ENCODE measurements around the gene TUBG2. TPM values are rescaled to one million over a fixed set of nuclear protein-coding genes. Genes with fewer than 3 reads are reported as not detected.

Gene TUBG2
- polyA plus RNA-seq, 1 donor: 16.2 TPM

DNA sequence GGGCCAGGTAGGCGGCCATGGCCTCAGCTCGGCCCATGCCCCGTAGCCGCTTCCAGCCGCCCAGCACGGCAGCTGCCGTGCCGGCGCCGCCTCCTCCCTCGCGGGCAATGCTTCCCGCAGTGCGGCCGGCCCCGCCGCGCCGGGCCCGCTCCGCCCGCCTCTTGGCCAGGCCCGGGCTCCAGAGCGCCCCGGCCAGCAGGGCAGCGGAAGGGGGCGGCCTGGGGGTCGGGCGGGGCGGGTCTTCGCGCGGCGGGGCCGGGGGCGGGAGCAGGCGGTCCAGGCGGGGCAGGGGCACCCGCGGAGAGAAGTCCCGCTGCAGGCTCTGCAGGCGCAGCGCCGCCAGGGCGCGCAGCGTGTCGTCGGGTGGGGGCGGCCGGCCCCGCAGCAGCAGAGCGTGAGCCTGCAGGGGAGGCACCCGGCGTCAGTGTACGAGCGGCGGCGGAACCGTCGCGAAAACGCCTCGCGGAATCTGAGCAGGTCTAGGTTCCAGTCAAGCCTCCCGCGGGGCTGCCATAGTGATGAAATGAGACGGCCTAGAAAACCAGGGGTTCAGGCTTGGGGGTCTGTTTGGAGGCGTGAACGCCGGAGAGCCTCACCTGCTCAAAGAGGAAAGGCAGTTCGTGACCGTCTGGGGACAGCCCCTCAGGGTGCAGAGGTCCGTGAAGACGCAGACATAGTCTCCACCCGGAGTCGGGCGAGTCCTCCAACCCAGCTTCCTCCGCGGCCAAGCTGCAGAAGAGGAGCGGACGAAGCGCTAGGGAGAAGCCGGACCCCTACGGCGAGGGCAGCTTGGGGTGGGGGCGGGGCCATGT, 11.1 kb downstream of the TUBG2 start:
- Histone ChIP-seq H3K27me3 (ENCODE audit: control insufficient read depth, insufficient read depth, low read length) (peaks cover 51% of the 10 kb centered on the region), H3K4me3 (ENCODE audit: low read length) (no peak overlapping the region), H3K9me3 (ENCODE audit: control insufficient read depth, low read depth, low read length) (peaks cover 13% of the 10 kb centered on the region), H3K4me1 (ENCODE audit: control insufficient read depth, insufficient read depth, low read length) (peaks cover 28% of the 10 kb centered on the region), H3K27ac (ENCODE audit: low read length) (no peak overlapping the region), H3K36me3 (ENCODE audit: control insufficient read depth, insufficient read depth, low read length) (peaks cover 61% of the 10 kb centered on the region)
- DNase-seq: peak in 1 of 2 donors; percentile 57
- no CpG with 5 or more reads among the region's 87 CpGs for WGBS (ENCODE audit: insufficient coverage, low lambda C conversion rate)

DNA sequence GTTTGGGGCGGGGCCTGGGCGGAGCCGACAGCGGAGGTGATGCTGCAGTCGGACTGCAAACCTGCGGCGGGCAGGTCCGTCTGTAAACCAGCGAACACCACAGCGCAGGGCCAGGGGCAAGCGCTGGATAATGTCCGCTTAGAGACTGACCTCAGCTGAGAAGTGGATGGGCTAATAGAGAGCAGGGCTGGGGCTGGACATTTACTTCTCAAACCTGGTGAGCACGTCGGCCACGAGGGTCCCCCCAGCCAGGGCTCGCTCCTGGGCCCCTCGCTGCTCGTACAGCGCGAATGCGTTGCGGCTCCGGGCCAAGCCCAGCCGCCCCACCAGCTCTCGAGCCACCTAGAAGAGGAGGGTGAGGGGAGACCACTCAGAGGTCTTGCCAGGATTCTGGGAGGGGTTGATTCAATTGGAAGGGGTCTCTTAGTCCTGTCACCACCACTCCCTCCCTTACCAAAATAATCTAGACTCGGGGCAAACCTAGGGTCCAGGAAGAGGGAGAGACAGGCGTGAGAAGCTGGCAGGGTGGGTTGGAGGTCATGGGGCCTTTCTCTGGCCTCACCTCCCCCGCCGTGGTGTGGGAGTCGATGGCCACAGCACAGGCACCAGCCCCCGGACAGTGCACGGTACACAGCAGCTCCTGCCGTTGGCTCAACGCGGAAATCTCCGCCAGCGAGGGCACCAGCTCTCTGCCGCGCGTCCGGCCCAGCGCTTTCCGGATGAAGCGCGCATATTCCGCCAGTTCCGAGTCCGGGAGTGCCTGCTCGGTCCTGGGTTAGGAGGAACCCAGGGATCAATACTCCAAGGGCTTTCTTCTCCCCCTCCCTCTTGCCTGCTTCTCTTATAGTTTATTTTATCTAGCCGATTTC, 11.9 kb downstream of the TUBG2 start:
- H3K27ac ChIP-seq (ENCODE audit: low read length): no peak overlapping the region
- peaks cover 13% of the 10 kb centered on the region for H3K9me3 ChIP-seq (ENCODE audit: control insufficient read depth, low read depth, low read length)
- H3K4me1 ChIP-seq (ENCODE audit: control insufficient read depth, insufficient read depth, low read length): peaks cover 35% of the 10 kb centered on the region
- peaks cover 55% of the 10 kb centered on the region for H3K36me3 ChIP-seq (ENCODE audit: control insufficient read depth, insufficient read depth, low read length)
- DNase-seq: no peak
- peaks cover 59% of the 10 kb centered on the region for H3K27me3 ChIP-seq (ENCODE audit: control insufficient read depth, insufficient read depth, low read length)
- 82% methylated on average over 1 of the region's 50 CpGs for WGBS (ENCODE audit: insufficient coverage, low lambda C conversion rate)
- H3K4me3 ChIP-seq (ENCODE audit: low read length): no peak overlapping the region

DNA sequence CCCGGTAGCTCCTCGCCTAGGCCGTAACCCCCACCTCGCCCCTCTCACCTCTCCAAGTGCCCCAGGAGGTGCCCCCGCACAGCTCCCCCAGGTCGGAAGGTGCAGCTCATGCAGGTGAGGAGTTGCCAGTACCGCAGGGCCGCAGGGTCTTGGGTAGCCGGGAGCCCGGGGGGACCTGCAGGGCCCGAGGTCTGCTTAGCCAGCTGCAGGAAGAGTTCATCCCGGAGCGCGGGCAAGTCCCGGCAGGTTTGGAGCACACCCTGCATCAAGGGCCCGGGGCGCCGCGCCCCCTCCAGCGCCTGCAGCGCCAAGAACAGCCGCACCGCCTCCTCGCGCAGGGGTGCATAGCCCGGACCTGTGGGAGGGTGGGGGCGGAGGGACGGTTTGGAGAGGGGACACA, 13.0 kb downstream of the TUBG2 start:
- no peak overlapping the region for H3K27ac ChIP-seq (ENCODE audit: low read length)
- peaks cover 63% of the 10 kb centered on the region for H3K27me3 ChIP-seq (ENCODE audit: control insufficient read depth, insufficient read depth, low read length)
- peaks cover 16% of the 10 kb centered on the region for H3K9me3 ChIP-seq (ENCODE audit: control insufficient read depth, low read depth, low read length)
- whole genome bisulfite sequencing (ENCODE audit: insufficient coverage, low lambda C conversion rate): no CpG with 5 or more reads among the region's 28 CpGs
- peaks cover 46% of the 10 kb centered on the region for H3K36me3 ChIP-seq (ENCODE audit: control insufficient read depth, insufficient read depth, low read length)
- H3K4me1 ChIP-seq (ENCODE audit: control insufficient read depth, insufficient read depth, low read length): peaks cover 39% of the 10 kb centered on the region
- DNase-seq: no peak
- H3K4me3 ChIP-seq (ENCODE audit: low read length): no peak overlapping the region

GRCh38 chr17:42673266-42673884, 14.3 kb downstream of the TUBG2 start:
- peaks cover 16% of the 10 kb centered on the region for H3K9me3 ChIP-seq (ENCODE audit: control insufficient read depth, low read depth, low read length)
- H3K27me3 ChIP-seq (ENCODE audit: control insufficient read depth, insufficient read depth, low read length): peaks cover 63% of the 10 kb centered on the region
- no peak overlapping the region for H3K27ac ChIP-seq (ENCODE audit: low read length)
- WGBS (ENCODE audit: insufficient coverage, low lambda C conversion rate): no CpG with 5 or more reads among the region's 30 CpGs
- H3K4me3 ChIP-seq (ENCODE audit: low read length): peak overlapping the region; percentile 4
- peaks cover 34% of the 10 kb centered on the region for H3K36me3 ChIP-seq (ENCODE audit: control insufficient read depth, insufficient read depth, low read length)
- H3K4me1 ChIP-seq (ENCODE audit: control insufficient read depth, insufficient read depth, low read length): peaks cover 43% of the 10 kb centered on the region
- no peak for DNase-seq

DNA sequence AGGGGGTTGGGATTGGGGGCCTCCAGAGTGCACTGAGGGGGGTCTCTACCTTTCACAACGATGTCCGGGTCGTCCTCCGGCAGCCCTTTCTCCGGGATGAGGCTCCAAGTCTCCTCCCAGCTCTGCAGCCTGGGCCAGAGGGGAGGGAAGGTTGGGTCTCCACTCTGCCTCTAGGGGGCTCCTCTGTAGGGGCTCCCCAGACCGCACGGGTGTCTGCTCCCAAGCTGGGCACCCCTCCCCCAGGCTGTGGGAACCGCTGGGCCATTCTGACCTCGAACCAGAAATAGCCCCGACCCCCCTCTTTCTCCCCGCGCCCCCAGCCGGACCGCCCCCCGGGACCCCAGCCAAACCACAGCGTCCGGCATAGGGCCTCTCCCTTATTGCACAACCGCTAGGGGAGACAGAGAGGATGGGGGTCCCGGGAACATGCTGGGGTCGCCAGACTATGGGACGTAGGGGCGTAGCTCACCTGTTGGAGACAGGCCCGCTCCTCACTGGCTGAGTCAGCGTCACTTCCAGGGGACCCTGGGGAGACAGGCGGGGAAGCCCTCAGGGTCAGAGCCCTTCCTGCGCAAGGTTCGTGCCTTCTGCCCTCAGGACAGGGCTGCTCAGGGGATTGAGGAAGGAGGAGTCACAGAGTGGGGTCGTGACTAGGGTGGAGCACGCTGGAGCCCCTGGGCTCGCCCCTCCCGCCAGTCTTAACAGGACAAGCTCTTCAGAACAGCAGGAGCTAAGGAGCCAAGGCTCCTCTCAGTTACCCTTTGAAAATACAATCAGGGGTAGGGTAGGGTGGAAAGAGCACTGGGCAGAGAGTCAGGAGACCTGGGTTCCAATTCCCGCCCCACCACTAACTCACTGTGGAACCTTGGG, 15.0 kb downstream of the TUBG2 start:
- Histone ChIP-seq H3K36me3 (ENCODE audit: control insufficient read depth, insufficient read depth, low read length) (peaks cover 32% of the 10 kb centered on the region), H3K27ac (ENCODE audit: low read length) (no peak overlapping the region), H3K4me1 (ENCODE audit: control insufficient read depth, insufficient read depth, low read length) (peaks cover 50% of the 10 kb centered on the region), H3K4me3 (ENCODE audit: low read length) (peak overlapping the region; percentile 4), H3K27me3 (ENCODE audit: control insufficient read depth, insufficient read depth, low read length) (peaks cover 63% of the 10 kb centered on the region), H3K9me3 (ENCODE audit: control insufficient read depth, low read depth, low read length) (peaks cover 16% of the 10 kb centered on the region)
- DNase-seq: peak in 1 of 2 donors; percentile 45
- no CpG with 5 or more reads among the region's 32 CpGs for WGBS (ENCODE audit: insufficient coverage, low lambda C conversion rate)

DNA sequence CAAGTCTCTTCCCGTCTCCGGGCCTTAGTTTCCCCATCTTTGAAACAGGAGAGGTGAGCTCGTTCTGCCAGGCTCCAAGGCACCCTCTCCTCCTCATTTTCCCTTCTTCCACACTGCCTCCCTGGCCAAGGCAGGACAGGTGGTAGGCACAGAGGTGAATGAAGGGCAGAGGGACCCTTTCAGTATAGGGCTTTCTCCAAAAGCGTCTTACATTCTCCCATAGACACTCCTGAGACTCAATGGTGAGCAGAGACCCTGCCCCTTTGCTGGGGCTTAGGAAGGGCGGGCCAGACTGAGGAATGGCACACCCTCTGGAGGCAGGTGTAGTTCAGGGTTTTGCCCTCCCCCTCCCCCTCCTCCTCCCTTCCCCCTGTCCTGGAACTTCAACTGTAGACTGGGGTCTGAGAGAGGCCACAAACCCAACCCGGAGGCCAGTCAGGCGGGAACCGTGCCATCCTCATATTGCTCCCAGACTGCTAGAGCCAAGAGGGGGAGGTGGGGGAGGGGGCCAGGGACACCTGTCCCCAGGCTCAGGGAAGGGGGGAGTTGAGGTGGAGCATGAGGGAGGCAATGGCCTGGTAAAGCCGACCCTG, 15.8 kb downstream of the TUBG2 start:
- no CpG with 5 or more reads among the region's 9 CpGs for WGBS (ENCODE audit: insufficient coverage, low lambda C conversion rate)
- no peak overlapping the region for H3K27ac ChIP-seq (ENCODE audit: low read length)
- H3K36me3 ChIP-seq (ENCODE audit: control insufficient read depth, insufficient read depth, low read length): peaks cover 26% of the 10 kb centered on the region
- H3K4me1 ChIP-seq (ENCODE audit: control insufficient read depth, insufficient read depth, low read length): peaks cover 56% of the 10 kb centered on the region
- H3K27me3 ChIP-seq (ENCODE audit: control insufficient read depth, insufficient read depth, low read length): peaks cover 63% of the 10 kb centered on the region
- peaks cover 21% of the 10 kb centered on the region for H3K9me3 ChIP-seq (ENCODE audit: control insufficient read depth, low read depth, low read length)
- H3K4me3 ChIP-seq (ENCODE audit: low read length): peak overlapping the region; percentile 92
- no peak for DNase-seq

DNA sequence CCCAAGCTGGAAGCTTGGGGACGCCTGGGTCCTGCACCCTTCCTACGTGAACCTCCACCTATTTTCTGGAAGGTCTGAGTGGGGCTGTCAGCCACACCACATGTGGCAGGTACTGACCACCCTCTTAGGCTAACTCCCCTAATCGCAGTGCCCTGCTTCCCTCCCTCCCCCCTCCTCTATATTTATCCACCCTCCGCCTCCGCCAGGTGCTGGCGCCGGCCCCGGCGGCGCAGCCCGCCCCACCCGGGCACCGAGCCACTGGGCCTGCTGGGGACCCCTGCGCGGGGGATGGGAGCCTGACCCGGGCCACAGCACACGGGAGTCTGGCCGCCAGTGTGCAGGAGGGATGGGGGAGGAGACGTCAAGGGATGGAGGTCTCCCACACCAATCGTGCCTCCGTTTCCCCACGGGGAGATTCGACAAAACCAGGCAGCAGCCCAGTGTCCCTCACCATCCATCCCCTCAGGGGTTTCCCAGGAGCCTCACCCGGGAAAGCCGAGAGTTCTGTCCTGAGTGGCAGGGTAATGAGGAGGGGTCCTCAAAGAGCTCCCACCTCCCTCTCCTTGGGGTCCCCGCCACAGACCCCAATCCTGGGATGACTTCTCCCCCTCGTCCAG, 16.4 kb downstream of the TUBG2 start:
- H3K9me3 ChIP-seq (ENCODE audit: control insufficient read depth, low read depth, low read length): peaks cover 26% of the 10 kb centered on the region
- H3K36me3 ChIP-seq (ENCODE audit: control insufficient read depth, insufficient read depth, low read length): peaks cover 26% of the 10 kb centered on the region
- WGBS (ENCODE audit: insufficient coverage, low lambda C conversion rate): 0% methylated on average over 1 of the region's 27 CpGs
- H3K4me1 ChIP-seq (ENCODE audit: control insufficient read depth, insufficient read depth, low read length): peaks cover 62% of the 10 kb centered on the region
- peaks cover 65% of the 10 kb centered on the region for H3K27me3 ChIP-seq (ENCODE audit: control insufficient read depth, insufficient read depth, low read length)
- peak overlapping the region; percentile 54 for H3K27ac ChIP-seq (ENCODE audit: low read length)
- DNase-seq: no peak
- peak overlapping the region; percentile 92 for H3K4me3 ChIP-seq (ENCODE audit: low read length)

DNA sequence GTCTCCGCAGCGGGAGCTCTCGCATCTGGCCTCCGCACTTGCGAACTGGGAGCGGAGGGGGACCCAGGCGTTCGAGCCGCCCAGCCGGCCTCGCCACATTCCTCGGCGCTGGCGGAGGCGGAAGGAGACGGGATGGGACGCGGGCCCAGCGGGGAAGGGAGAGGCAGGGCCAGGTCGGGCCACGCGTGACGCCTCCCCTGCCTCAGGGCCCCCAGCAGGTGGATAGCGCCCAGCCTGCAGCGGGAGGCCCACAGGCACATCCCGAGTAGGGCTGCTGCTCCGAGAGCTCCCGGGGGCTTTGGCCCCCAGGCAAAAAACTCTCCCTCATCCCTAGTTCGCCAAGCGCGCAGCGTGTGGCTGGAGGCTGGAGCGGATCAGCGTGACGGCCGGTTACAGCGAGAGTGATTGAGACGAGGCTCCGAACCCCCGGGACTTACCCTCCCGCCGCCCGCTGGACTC, 16.9 kb downstream of the TUBG2 start:
- Histone ChIP-seq H3K36me3 (ENCODE audit: control insufficient read depth, insufficient read depth, low read length) (peaks cover 24% of the 10 kb centered on the region), H3K4me1 (ENCODE audit: control insufficient read depth, insufficient read depth, low read length) (peaks cover 60% of the 10 kb centered on the region), H3K9me3 (ENCODE audit: control insufficient read depth, low read depth, low read length) (peaks cover 23% of the 10 kb centered on the region), H3K27ac (ENCODE audit: low read length) (peak overlapping the region; percentile 54), H3K27me3 (ENCODE audit: control insufficient read depth, insufficient read depth, low read length) (peaks cover 61% of the 10 kb centered on the region), H3K4me3 (ENCODE audit: low read length) (peak overlapping the region; percentile 92)
- peak in 1 of 2 donors; percentile 75 for DNase-seq
- no CpG with 5 or more reads among the region's 43 CpGs for WGBS (ENCODE audit: insufficient coverage, low lambda C conversion rate)

DNA sequence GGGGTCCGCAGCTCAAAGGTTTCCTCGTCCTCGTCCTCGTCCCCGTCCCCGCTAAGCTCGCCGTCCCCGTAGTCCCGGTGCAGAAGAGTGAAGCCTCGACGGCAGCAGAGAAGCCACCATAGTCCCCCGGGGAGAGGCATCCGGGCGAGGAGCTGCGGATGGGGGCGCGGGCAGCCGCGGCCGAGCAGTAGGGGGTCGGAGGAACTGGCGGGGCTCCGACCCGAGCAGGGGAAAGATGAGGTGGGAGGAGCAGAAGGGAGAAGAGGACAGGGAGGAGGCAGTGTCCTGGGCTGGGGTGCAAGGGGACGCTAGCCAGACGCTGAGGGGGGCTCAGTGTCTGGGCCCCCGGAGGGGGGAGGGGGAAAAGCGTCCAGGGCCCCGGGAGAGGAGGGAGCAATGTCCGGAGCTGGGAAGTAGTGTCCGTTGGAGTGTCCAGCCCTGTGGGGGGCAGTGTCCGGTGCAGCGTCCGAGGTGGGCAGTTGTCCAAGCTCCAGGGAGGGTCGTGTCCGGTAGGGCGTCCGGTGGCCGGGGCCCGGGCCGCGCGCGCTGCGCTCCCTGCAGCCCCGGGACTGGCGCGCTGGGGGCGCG, 17.4 kb downstream of the TUBG2 start, which contains the start of gene PLEKHH3:
TSS of gene PLEKHH3 (minus strand) at position 571 of the 588 bp plus-strand sequence. CDS start at position 140, 431 bp downstream.
- Histone ChIP-seq H3K4me3 (ENCODE audit: low read length) (peak within 1 kb of the TSS; percentile 92), H3K4me1 (ENCODE audit: control insufficient read depth, insufficient read depth, low read length) (peaks cover 64% of the 10 kb centered on the region), H3K36me3 (ENCODE audit: control insufficient read depth, insufficient read depth, low read length) (peaks cover 19% of the 10 kb centered on the region), H3K9me3 (ENCODE audit: control insufficient read depth, low read depth, low read length) (peaks cover 19% of the 10 kb centered on the region), H3K27me3 (ENCODE audit: control insufficient read depth, insufficient read depth, low read length) (peaks cover 60% of the 10 kb centered on the region), H3K27ac (ENCODE audit: low read length) (peak within 1 kb of the TSS; percentile 87)
- WGBS (ENCODE audit: insufficient coverage, low lambda C conversion rate): no CpG with 5 or more reads among the region's 51 CpGs
- no peak for DNase-seq

Data from large intestine (tissue), 3 donors.